Esophagus squamous epithelium (tissue), 4 donors: ENCODE data around the gene LYRM9.

Source experiments
- CTCF ChIP-seq, 6 experiments: fragments of 450-650 bp in 4 of 6; fragments of 200-600 bp in 2 of 6; sonication (generic) in 2 of 6; IDR thresholded peaks; one replicate each; pipeline ENCODE4 v1.5.1; 2016 to 2019; ENCODE audit warnings: antibody characterized with exemption in 6 of 6, mild to moderate bottlenecking in 4 of 6, moderate library complexity in 4 of 6
- POLR2A ChIP-seq, 4 donors: fragments of 450-650 bp; IDR thresholded peaks; one replicate each; pipeline ENCODE4 v1.6.1; 2017; ENCODE audit warnings: antibody characterized with exemption in 4 of 4, mild to moderate bottlenecking in 4 of 4, moderate library complexity in 3 of 4

GRCh38 chr17:27919079-27919478 is 25.9 kb upstream of the LYRM9 start:
- TF ChIP-seq CTCF (IDR thresholded peaks at IDR 0.05) (no peak), POLR2A (IDR thresholded peaks at IDR 0.05) (no peak)
